H1 (cell line): ENCODE measurements around the gene SCG2. TPM values are rescaled to one million over a fixed set of nuclear protein-coding genes. Genes with fewer than 3 reads are reported as not detected.

Experiments
- CTCF ChIA-PET: fragments of 300-600 bp; sonication (Branson Sonifier 250); formaldehyde crosslinking; loops from one replicate; lab custom pipeline; 2021; ENCODE audit not compliant: partially characterized antibody; lab: Charles Lee
- POLR2A ChIA-PET: fragments of 300-600 bp; sonication (Branson Sonifier 250); formaldehyde crosslinking; loops from one replicate; lab custom pipeline; 2021; ENCODE audit warnings: inconsistent platforms; ENCODE audit not compliant: partially characterized antibody; lab: Charles Lee
- DNase-seq, 2 experiments: peaks; one replicate each; pipeline versions ENCODE4 v3.0.0 to v3.0.0-alpha.2; 2010 to 2022; ENCODE audit warnings: low spot score in 2 of 2, low read depth in 1 of 2, mixed read lengths in 1 of 2
- FAIRE-seq: peaks from 2 replicates; lab custom pipeline; 2011; peaks lifted over from hg19 to GRCh38; lab: Jason Lieb, UNC
- H2AFZ ChIP-seq: 2 replicates; pipeline ENCODE4 v1.8.1; 2012; ENCODE audit warnings: low read length, inconsistent platforms
- H2AK5ac ChIP-seq: 2 replicates; pipeline ENCODE4 v1.6.1; 2013; ENCODE audit warnings: low read depth, low read length
- H2BK120ac ChIP-seq: replicated peaks from 2 replicates; pipeline ENCODE3; 2013; ENCODE audit warnings: low read depth, low read length, inconsistent platforms
- H2BK12ac ChIP-seq: 2 replicates; pipeline ENCODE4 v1.6.1; 2013; ENCODE audit warnings: low read depth, low read length
- H2BK15ac ChIP-seq: 2 replicates; pipeline ENCODE4 v1.6.1; 2013; ENCODE audit warnings: low read length
- H2BK20ac ChIP-seq: 2 replicates; pipeline ENCODE4 v1.6.1; 2013; ENCODE audit warnings: low read length
- H2BK5ac ChIP-seq: 2 replicates; pipeline ENCODE4 v1.6.1; 2013; ENCODE audit warnings: low read depth, low read length
- H3K14ac ChIP-seq: 2 replicates; pipeline ENCODE4 v1.6.1; 2013; ENCODE audit warnings: inconsistent platforms; ENCODE audit not compliant: insufficient read length
- H3K18ac ChIP-seq: 2 replicates; pipeline ENCODE4 v1.6.1; 2013; ENCODE audit warnings: low read length; ENCODE audit errors: extremely low read depth
- H3K23ac ChIP-seq: 2 replicates; pipeline ENCODE4 v1.6.1; 2013; ENCODE audit warnings: inconsistent platforms; ENCODE audit not compliant: insufficient read length
- H3K23me2 ChIP-seq: 2 replicates; pipeline ENCODE4 v1.6.1; 2013; ENCODE audit warnings: low read depth, low read length
- H3K27ac ChIP-seq: 2 replicates; pipeline ENCODE4 v1.6.1; 2011; ENCODE audit warnings: low read depth, low read length, inconsistent platforms
- H3K27me3 ChIP-seq, 4 experiments: replicated peaks in 1 of 4; 1 replicate in 1 of 4; 2 replicates in 3 of 4; pipeline versions ENCODE4 v1.6.1 to v1.8.1; 2011 to 2013; ENCODE audit warnings: low read length in 3 of 4, mild to moderate bottlenecking in 3 of 4, inconsistent platforms in 2 of 4, mixed read lengths in 2 of 4, moderate library complexity in 1 of 4; ENCODE audit not compliant: control insufficient read depth in 3 of 4, insufficient read depth in 3 of 4; ENCODE audit errors: extremely low read depth in 1 of 4
- H3K36me3 ChIP-seq, 4 experiments: 2 replicates each; pipeline versions ENCODE4 v1.6.1 to v1.8.1; 2011 to 2013; ENCODE audit warnings: mild to moderate bottlenecking in 4 of 4, low read length in 3 of 4, moderate library complexity in 2 of 4, control low read depth in 1 of 4, inconsistent platforms in 1 of 4; ENCODE audit not compliant: insufficient read depth in 4 of 4, control insufficient read depth in 2 of 4
- H3K4ac ChIP-seq: replicated peaks from 2 replicates; pipeline ENCODE3; 2013; ENCODE audit warnings: low read length, low read depth, mixed read lengths, inconsistent platforms; ENCODE audit not compliant: insufficient read length
- H3K4me1 ChIP-seq, 4 experiments: replicated peaks in 1 of 4; 1 replicate in 1 of 4; 2 replicates in 3 of 4; pipeline versions ENCODE4 v1.6.1 to v1.8.1; 2011 to 2013; ENCODE audit warnings: low read length in 3 of 4, inconsistent platforms in 2 of 4, mixed read lengths in 1 of 4; ENCODE audit not compliant: insufficient read depth in 4 of 4, control insufficient read depth in 3 of 4
- H3K4me2 ChIP-seq, 2 experiments: 2 replicates each; pipeline versions ENCODE4 v1.6.1 to v1.8.1; 2011 to 2013; ENCODE audit warnings: low read depth in 2 of 2, low read length in 2 of 2, control low read depth in 1 of 2, inconsistent platforms in 1 of 2, mild to moderate bottlenecking in 1 of 2; ENCODE audit not compliant: insufficient read depth in 1 of 2
- H3K4me3 ChIP-seq, 4 experiments: fragments of 200-600, 300-600 bp in 1 of 4; sonication (generic), shearing (Covaris generic), sonication (Bioruptor Twin) in 1 of 4; 2 replicates each; pipeline versions ENCODE4 v1.5.1 to v1.8.1; 2011 to 2016; ENCODE audit warnings: low read length in 4 of 4, low read depth in 3 of 4, control low read depth in 2 of 4, inconsistent platforms in 2 of 4, mild to moderate bottlenecking in 2 of 4, mixed read lengths in 1 of 4, moderate library complexity in 1 of 4; ENCODE audit not compliant: insufficient read depth in 2 of 4; ENCODE audit errors: extremely low read depth in 1 of 4
- H3K56ac ChIP-seq: replicated peaks from 2 replicates; pipeline ENCODE3; 2013; ENCODE audit warnings: low read depth, mild to moderate bottlenecking, mixed read lengths, low read length, inconsistent platforms; ENCODE audit not compliant: insufficient read length
- H3K79me1 ChIP-seq: 2 replicates; pipeline ENCODE4 v1.6.1; 2013; ENCODE audit warnings: low read depth, low read length, control low read depth
- H3K79me2 ChIP-seq, 2 experiments: 2 replicates each; pipeline versions ENCODE4 v1.6.1 to v1.8.1; 2012 to 2013; ENCODE audit warnings: low read length in 2 of 2, mild to moderate bottlenecking in 2 of 2, inconsistent platforms in 1 of 2; ENCODE audit not compliant: insufficient read depth in 2 of 2, control insufficient read depth in 1 of 2
- H3K9ac ChIP-seq, 4 experiments: replicated peaks in 1 of 4; 1 replicate in 1 of 4; 2 replicates in 3 of 4; pipeline versions ENCODE4 v1.6.1 to v1.8.1; 2011 to 2013; ENCODE audit warnings: low read depth in 3 of 4, low read length in 3 of 4, control low read depth in 2 of 4, mild to moderate bottlenecking in 2 of 4, moderate library complexity in 2 of 4, inconsistent platforms in 1 of 4; ENCODE audit errors: extremely low read depth in 1 of 4
- H3K9me3 ChIP-seq, 2 experiments: 2 replicates each; pipeline versions ENCODE4 v1.6.1 to v1.8.1; 2012 to 2013; ENCODE audit warnings: mild to moderate bottlenecking in 2 of 2, moderate library complexity in 2 of 2, control low read depth in 1 of 2, inconsistent platforms in 1 of 2, low read depth in 1 of 2, low read length in 1 of 2, mixed read lengths in 1 of 2; ENCODE audit not compliant: insufficient read depth in 2 of 2
- H4K20me1 ChIP-seq, 2 experiments: replicated peaks in 1 of 2; 2 replicates each; pipeline versions ENCODE3 to v1.8.1; 2011 to 2013; ENCODE audit warnings: inconsistent platforms in 2 of 2, low read length in 2 of 2, mild to moderate bottlenecking in 1 of 2; ENCODE audit not compliant: insufficient read depth in 2 of 2, control insufficient read depth in 1 of 2
- H4K5ac ChIP-seq: 2 replicates; pipeline ENCODE4 v1.6.1; 2013; ENCODE audit warnings: low read length, low read depth, mixed read lengths, inconsistent platforms; ENCODE audit not compliant: insufficient read length
- H4K8ac ChIP-seq: 2 replicates; pipeline ENCODE4 v1.8.0; 2013; ENCODE audit warnings: mild to moderate bottlenecking, moderate library complexity, low read length, inconsistent platforms; ENCODE audit not compliant: insufficient read depth; ENCODE audit errors: extremely low read depth
- H4K91ac ChIP-seq: replicated peaks from 2 replicates; pipeline ENCODE3; 2013; ENCODE audit warnings: low read length, mixed read lengths, inconsistent platforms; ENCODE audit not compliant: insufficient read length
- ASH2L ChIP-seq: fragments of 200-600, 300-600 bp; sonication (generic); IDR thresholded peaks from one replicate; pipeline ENCODE4 v1.7.1; 2017; ENCODE audit warnings: low read length
- CHD1 ChIP-seq: IDR thresholded peaks from 2 replicates; pipeline ENCODE4 v1.6.1; 2012; ENCODE audit warnings: low read depth, low read length, improper control_type of control experiment
- CTCF ChIP-seq, 3 experiments: IDR thresholded peaks; 1 replicate in 2 of 3; 2 replicates in 1 of 3; pipeline versions ENCODE4 v1.5.1 to v1.6.1; 2011; ENCODE audit warnings: low read length in 3 of 3, mild to moderate bottlenecking in 3 of 3, inconsistent platforms in 2 of 3, low read depth in 1 of 3, moderate library complexity in 1 of 3; ENCODE audit not compliant: insufficient read depth in 1 of 3; ENCODE audit errors: control extremely low read depth in 1 of 3
- E2F6 ChIP-seq: IDR thresholded peaks from 2 replicates; pipeline ENCODE4 v1.6.1; 2012; ENCODE audit warnings: inconsistent platforms
- FOSL1 ChIP-seq: IDR thresholded peaks from 2 replicates; pipeline ENCODE4 v1.6.1; 2011; ENCODE audit warnings: mild to moderate bottlenecking, low read depth, low read length, moderate library complexity; ENCODE audit not compliant: insufficient read depth
- HDAC2 ChIP-seq, 2 experiments: fragments of 300-600 bp in 1 of 2; sonication (generic) in 1 of 2; IDR thresholded peaks; 2 replicates each; pipeline ENCODE4 v1.6.1; 2011 to 2012; ENCODE audit warnings: low read depth in 2 of 2, low read length in 2 of 2, mild to moderate bottlenecking in 2 of 2, moderate library complexity in 2 of 2, borderline replicate concordance in 1 of 2, inconsistent platforms in 1 of 2
- JUND ChIP-seq: IDR thresholded peaks from 2 replicates; pipeline ENCODE4 v1.6.1; 2011; ENCODE audit warnings: mild to moderate bottlenecking, improper control_type of control experiment, low read length
- KDM1A ChIP-seq: fragments of 200-600, 300-600 bp; sonication (generic); IDR thresholded peaks from 2 replicates; pipeline ENCODE4 v1.7.1; 2016; ENCODE audit warnings: mild to moderate bottlenecking, low read length, borderline replicate concordance
- POLR2A ChIP-seq, 2 experiments: IDR thresholded peaks; 1 replicate in 1 of 2; 2 replicates in 1 of 2; pipeline ENCODE4 v1.6.1; 2011; ENCODE audit warnings: low read depth in 2 of 2, low read length in 2 of 2, mild to moderate bottlenecking in 2 of 2; ENCODE audit errors: control extremely low read depth in 1 of 2
- SIRT6 ChIP-seq: IDR thresholded peaks from one replicate; pipeline ENCODE4 v1.7.1; 2012; ENCODE audit warnings: low read length, inconsistent platforms
- TBP ChIP-seq: IDR thresholded peaks from 2 replicates; pipeline ENCODE4 v1.6.1; 2011; ENCODE audit warnings: low read depth, low read length, improper control_type of control experiment
- polyA plus RNA-seq, 7 experiments: library from polyadenylated mRNA; depleted of rRNA in 3 of 7; stranded (reverse) in 5 of 7; unstranded in 2 of 7; fragments of >200 nt in 5 of 7; fragments of 200-250 nt in 2 of 7; gene quantifications; 1 replicate in 5 of 7; 2 replicates in 1 of 7; 4 replicates in 1 of 7; pipeline versions ENCODE4 v1.2.1 to v1.2.3, GENCODE V29; 2011 to 2013; ENCODE audit warnings: missing spikeins in 2 of 7, mixed read lengths in 2 of 7
- total RNA-seq: library from RNA; stranded (reverse); fragmentation: NEBNext Ultra II Directional; extraction: Animal tissue kit (Norgen Biotek cat#: 25700); gene quantifications from 2 replicates; pipeline ENCODE4 v1.2.1, GENCODE V29; 2021

Gene SCG2
- total and polyA plus RNA-seq, 2 of the 8 experiments (the other 6 are each of a cell fraction or from before 2014, with no cell fraction given): 0.54 to 1.0 TPM

GRCh38 chr2:223602972-223603371, 811 bp upstream of the SCG2 start (continued):
- TF ChIP-seq TBP: no peak
- TF ChIP-seq, all 59 proteins: peak for 0

- H2BK120ac ChIP-seq: no peak overlapping the region
- H3K79me2 ChIP-seq: no peaks in the 10 kb centered on the region
- no peak overlapping the region for H2BK20ac ChIP-seq
- H3K14ac ChIP-seq: no peak overlapping the region
- no peak overlapping the region for H4K5ac ChIP-seq
- H3K4me1 ChIP-seq: no peaks in the 10 kb centered on the region
- no peak overlapping the region for H2BK5ac ChIP-seq
- H3K79me1 ChIP-seq: no peaks in the 10 kb centered on the region
- no peak overlapping the region for H4K91ac ChIP-seq
- no peaks in the 10 kb centered on the region for H3K9me3 ChIP-seq
- H3K9ac ChIP-seq: no peak overlapping the region
- H3K36me3 ChIP-seq: no peaks in the 10 kb centered on the region; a peak in 1 of 8 replicates
- ChIA-PET POLR2A (interaction anchor here (1.1 kb wide), 1 partner anchor 11 kb away, joined by 3 read pairs; no protein-coding TSS in a partner anchor), CTCF (interaction anchor here (0.7 to 0.9 kb wide), 2 partner anchors 18 to 45 kb away, joined by 3 read pairs; no protein-coding TSS in a partner anchor)
- no peaks in the 10 kb centered on the region for H3K23me2 ChIP-seq
- no peak overlapping the region for H2AFZ ChIP-seq
- H4K20me1 ChIP-seq: no peaks in the 10 kb centered on the region
- H3K18ac ChIP-seq: no peak overlapping the region
- H2BK15ac ChIP-seq: no peak overlapping the region
- no peak overlapping the region for H3K4ac ChIP-seq
- no peak overlapping the region for H3K4me3 ChIP-seq
- H3K56ac ChIP-seq: no peak overlapping the region
- no peak overlapping the region for H3K4me2 ChIP-seq
- H3K27me3 ChIP-seq: no peaks in the 10 kb centered on the region
- no peak overlapping the region for H4K8ac ChIP-seq
- no peak overlapping the region for H3K23ac ChIP-seq
- no peak overlapping the region for H3K27ac ChIP-seq
- FAIRE-seq: no peak
- no peak for DNase-seq
- H2AK5ac ChIP-seq: no peak overlapping the region
- no peak overlapping the region for H2BK12ac ChIP-seq
- TF ChIP-seq E2F6: no peak
- no peak for TF ChIP-seq HDAC2 (IDR thresholded peaks at IDR 0.05; ENCODE audit: borderline replicate concordance in 1 of 2, low read depth in 2 of 2, low read length in 2 of 2)
- no peak for TF ChIP-seq ASH2L
- no peak for TF ChIP-seq SIRT6
- no peak for TF ChIP-seq POLR2A (IDR thresholded peaks at IDR 0.05; ENCODE audit: control extremely low read depth in 1 of 2, low read depth in 2 of 2, low read length in 2 of 2)
- no peak for TF ChIP-seq JUND
- no peak for TF ChIP-seq CHD1
- TF ChIP-seq KDM1A: no peak
- no peak for TF ChIP-seq CTCF (IDR thresholded peaks at IDR 0.05; ENCODE audit: control extremely low read depth in 1 of 3, insufficient read depth in 1 of 3, low read depth in 1 of 3, low read length in 3 of 3)
- TF ChIP-seq FOSL1: no peak
These were observed 1.1 kb downstream of the SCG2 start for GRCh38 chr2:223601018-223601417.
